GM12878 (cell line): ENCODE results near the gene ZCCHC24. TPM values are rescaled to one million over a fixed set of nuclear protein-coding genes. Genes with fewer than 3 reads are reported as not detected.

Experiments
- MTA3 ChIP-seq: IDR thresholded peaks from 2 replicates; pipeline ENCODE4 v1.6.1; 2012; ENCODE audit warnings: low read length, inconsistent platforms, borderline replicate concordance
- TBL1XR1 ChIP-seq: IDR thresholded peaks from 2 replicates; pipeline ENCODE4 v1.6.1; 2012; ENCODE audit warnings: low read depth, low read length, improper control_type of control experiment
- ZNF622 ChIP-seq: fragments of 450-650 bp; IDR thresholded peaks from 2 replicates; pipeline ENCODE4 v1.6.1; 2017; ENCODE audit warnings: mild to moderate bottlenecking, inconsistent platforms
- ZSCAN29 ChIP-seq: fragments of 450-650 bp; IDR thresholded peaks from 2 replicates; pipeline ENCODE4 v1.6.1; 2017; ENCODE audit warnings: mild to moderate bottlenecking, moderate library complexity
- polyA plus RNA-seq, 11 experiments: library from polyadenylated mRNA; depleted of rRNA in 4 of 11; unstranded in 6 of 11; stranded (reverse) in 5 of 11; fragments of >200 nt; fragmentation: Nextera tagmentation in 4 of 11; fragmentation: Illumina TruSeq in 1 of 11; extraction: Ambion mirVana in 4 of 11; extraction: Trizol in 1 of 11; gene quantifications; 1 replicate in 1 of 11; 2 replicates in 10 of 11; pipeline versions ENCODE4 v1.2.1 to v1.2.3, GENCODE V29; 2011 to 2016; ENCODE audit warnings: inconsistent platforms in 2 of 11, missing spikeins in 2 of 11, low read depth in 1 of 11
- total RNA-seq, 4 experiments: library from RNA; depleted of rRNA in 3 of 4; stranded (reverse); fragments of >200 nt in 3 of 4; fragmentation: Illumina TruSeq in 1 of 4; extraction: Trizol in 1 of 4; gene quantifications; 2 replicates each; pipeline versions ENCODE4 v1.2.1 to v1.2.3, GENCODE V29; 2013 to 2021
- TF ChIP-seq, protein P1 (sequence below): fragments of 450-650 bp; conservative IDR thresholded peaks from 2 replicates; pipeline ENCODE4 v1.6.1; 2017; ENCODE audit warnings: mild to moderate bottlenecking, moderate library complexity
- TF ChIP-seq, protein P2 (sequence below): IDR thresholded peaks from 2 replicates; pipeline ENCODE4 v1.6.1; 2011; ENCODE audit warnings: borderline replicate concordance, low read depth, mild to moderate bottlenecking, moderate library complexity, mixed read lengths, low read length; ENCODE audit not compliant: insufficient read depth; ENCODE audit errors: extremely low read length
- TF ChIP-seq, protein P3 (sequence below): fragments of 450-650 bp; formaldehyde crosslinking; IDR thresholded peaks from 2 replicates; pipeline ENCODE4 v1.4.0; 2020; ENCODE audit warnings: mild to moderate bottlenecking, moderate library complexity

ZCCHC24 gene
- total and polyA plus RNA-seq, 10 of the 15 experiments (the other 5 are each of a cell fraction or from before 2014, with no cell fraction given), result 0.02 to 0.62 (median 0.04) TPM; not detected in 4

DNA sequence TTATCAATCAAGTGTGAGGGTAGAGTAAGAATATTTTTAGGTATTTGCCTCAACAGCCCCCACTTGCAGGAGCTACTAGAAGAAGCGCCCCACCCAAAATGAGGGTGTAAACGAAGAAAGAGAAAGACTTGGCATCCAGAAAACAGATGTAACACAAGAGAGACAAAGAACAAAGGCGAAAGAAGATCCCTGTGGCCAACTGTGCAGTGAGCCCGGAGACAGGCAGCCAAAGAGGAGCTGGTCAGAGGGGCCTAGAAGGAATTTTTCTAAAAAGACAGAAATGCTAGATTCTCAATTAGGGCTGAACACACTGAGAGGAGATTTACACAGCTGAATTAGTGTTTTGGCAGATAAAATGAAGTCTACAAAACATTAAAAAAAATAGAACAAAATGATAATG lies 37.3 kb upstream of the ZCCHC24 start (continued):
- TF ChIP-seq MTA3 (no peak), ZNF622 (no peak), ZSCAN29 (no peak), TBL1XR1 (no peak)
- TF ChIP-seq, protein P1, sequence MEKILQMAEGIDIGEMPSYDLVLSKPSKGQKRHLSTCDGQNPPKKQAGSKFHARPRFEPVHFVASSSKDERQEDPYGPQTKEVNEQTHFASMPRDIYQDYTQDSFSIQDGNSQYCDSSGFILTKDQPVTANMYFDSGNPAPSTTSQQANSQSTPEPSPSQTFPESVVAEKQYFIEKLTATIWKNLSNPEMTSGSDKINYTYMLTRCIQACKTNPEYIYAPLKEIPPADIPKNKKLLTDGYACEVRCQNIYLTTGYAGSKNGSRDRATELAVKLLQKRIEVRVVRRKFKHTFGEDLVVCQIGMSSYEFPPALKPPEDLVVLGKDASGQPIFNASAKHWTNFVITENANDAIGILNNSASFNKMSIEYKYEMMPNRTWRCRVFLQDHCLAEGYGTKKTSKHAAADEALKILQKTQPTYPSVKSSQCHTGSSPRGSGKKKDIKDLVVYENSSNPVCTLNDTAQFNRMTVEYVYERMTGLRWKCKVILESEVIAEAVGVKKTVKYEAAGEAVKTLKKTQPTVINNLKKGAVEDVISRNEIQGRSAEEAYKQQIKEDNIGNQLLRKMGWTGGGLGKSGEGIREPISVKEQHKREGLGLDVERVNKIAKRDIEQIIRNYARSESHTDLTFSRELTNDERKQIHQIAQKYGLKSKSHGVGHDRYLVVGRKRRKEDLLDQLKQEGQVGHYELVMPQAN, result no peak
- TF ChIP-seq, protein P2, sequence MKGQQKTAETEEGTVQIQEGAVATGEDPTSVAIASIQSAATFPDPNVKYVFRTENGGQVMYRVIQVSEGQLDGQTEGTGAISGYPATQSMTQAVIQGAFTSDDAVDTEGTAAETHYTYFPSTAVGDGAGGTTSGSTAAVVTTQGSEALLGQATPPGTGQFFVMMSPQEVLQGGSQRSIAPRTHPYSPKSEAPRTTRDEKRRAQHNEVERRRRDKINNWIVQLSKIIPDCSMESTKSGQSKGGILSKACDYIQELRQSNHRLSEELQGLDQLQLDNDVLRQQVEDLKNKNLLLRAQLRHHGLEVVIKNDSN, result no peak
- TF ChIP-seq, protein P3, sequence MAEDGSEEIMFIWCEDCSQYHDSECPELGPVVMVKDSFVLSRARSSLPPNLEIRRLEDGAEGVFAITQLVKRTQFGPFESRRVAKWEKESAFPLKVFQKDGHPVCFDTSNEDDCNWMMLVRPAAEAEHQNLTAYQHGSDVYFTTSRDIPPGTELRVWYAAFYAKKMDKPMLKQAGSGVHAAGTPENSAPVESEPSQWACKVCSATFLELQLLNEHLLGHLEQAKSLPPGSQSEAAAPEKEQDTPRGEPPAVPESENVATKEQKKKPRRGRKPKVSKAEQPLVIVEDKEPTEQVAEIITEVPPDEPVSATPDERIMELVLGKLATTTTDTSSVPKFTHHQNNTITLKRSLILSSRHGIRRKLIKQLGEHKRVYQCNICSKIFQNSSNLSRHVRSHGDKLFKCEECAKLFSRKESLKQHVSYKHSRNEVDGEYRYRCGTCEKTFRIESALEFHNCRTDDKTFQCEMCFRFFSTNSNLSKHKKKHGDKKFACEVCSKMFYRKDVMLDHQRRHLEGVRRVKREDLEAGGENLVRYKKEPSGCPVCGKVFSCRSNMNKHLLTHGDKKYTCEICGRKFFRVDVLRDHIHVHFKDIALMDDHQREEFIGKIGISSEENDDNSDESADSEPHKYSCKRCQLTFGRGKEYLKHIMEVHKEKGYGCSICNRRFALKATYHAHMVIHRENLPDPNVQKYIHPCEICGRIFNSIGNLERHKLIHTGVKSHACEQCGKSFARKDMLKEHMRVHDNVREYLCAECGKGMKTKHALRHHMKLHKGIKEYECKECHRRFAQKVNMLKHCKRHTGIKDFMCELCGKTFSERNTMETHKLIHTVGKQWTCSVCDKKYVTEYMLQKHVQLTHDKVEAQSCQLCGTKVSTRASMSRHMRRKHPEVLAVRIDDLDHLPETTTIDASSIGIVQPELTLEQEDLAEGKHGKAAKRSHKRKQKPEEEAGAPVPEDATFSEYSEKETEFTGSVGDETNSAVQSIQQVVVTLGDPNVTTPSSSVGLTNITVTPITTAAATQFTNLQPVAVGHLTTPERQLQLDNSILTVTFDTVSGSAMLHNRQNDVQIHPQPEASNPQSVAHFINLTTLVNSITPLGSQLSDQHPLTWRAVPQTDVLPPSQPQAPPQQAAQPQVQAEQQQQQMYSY (CRISPR knock-in tag), result no peak
